Endodermal cell (in vitro differentiated cells): ENCODE results near the gene HLA-A. TPM values are rescaled to one million over a fixed set of nuclear protein-coding genes. Genes with fewer than 3 reads are reported as not detected.

Source experiments
- DNase-seq: peaks from one replicate; pipeline ENCODE4 v3.0.0-alpha.2; 2017
- H3K27ac ChIP-seq: 2 replicates; pipeline ENCODE4 v1.5.1; 2013; ENCODE audit warnings: mild to moderate bottlenecking, low read depth, low read length, moderate library complexity
- H3K27me3 ChIP-seq: 2 replicates; pipeline ENCODE4 v1.6.1; 2013; ENCODE audit warnings: mild to moderate bottlenecking, low read length, moderate library complexity; ENCODE audit not compliant: insufficient read depth, control insufficient read depth, poor library complexity, severe bottlenecking
- H3K36me3 ChIP-seq: 2 replicates; pipeline ENCODE4 v1.7.0; 2013; ENCODE audit warnings: mild to moderate bottlenecking, low read length, moderate library complexity; ENCODE audit not compliant: control insufficient read depth, insufficient read depth
- H3K4me1 ChIP-seq: one replicate; pipeline ENCODE4 v1.7.0; 2013; ENCODE audit warnings: low read length; ENCODE audit not compliant: control insufficient read depth, insufficient read depth
- H3K4me3 ChIP-seq: 2 replicates; pipeline ENCODE4 v1.5.1; 2013; ENCODE audit warnings: mild to moderate bottlenecking, low read length, moderate library complexity
- H3K9ac ChIP-seq: 2 replicates; pipeline ENCODE4 v1.6.1; 2013; ENCODE audit warnings: mild to moderate bottlenecking, low read length, moderate library complexity; ENCODE audit not compliant: poor library complexity, severe bottlenecking; ENCODE audit errors: extremely low read depth
- H3K9me3 ChIP-seq: 2 replicates; pipeline ENCODE4 v1.6.1; 2013; ENCODE audit warnings: mild to moderate bottlenecking, low read length, moderate library complexity; ENCODE audit not compliant: control insufficient read depth
- H3K27ac Mint-ChIP-seq: 2 replicates; pipeline ENCODE4 v1.8.0; 2020; ENCODE audit warnings: mixed read lengths
- H3K27me3 Mint-ChIP-seq: 2 replicates; pipeline ENCODE4 v1.8.0; 2021; ENCODE audit warnings: mild to moderate bottlenecking, mixed read lengths; ENCODE audit not compliant: insufficient read depth
- H3K36me3 Mint-ChIP-seq: 2 replicates; pipeline ENCODE4 v1.8.0; 2020; ENCODE audit warnings: low read depth, mixed read lengths
- H3K4me1 Mint-ChIP-seq: 2 replicates; pipeline ENCODE4 v1.8.0; 2020; ENCODE audit warnings: mixed read lengths
- H3K4me3 Mint-ChIP-seq: 2 replicates; pipeline ENCODE4 v1.8.0; 2020; ENCODE audit warnings: mild to moderate bottlenecking, moderate library complexity, mixed read lengths
- H3K9me3 Mint-ChIP-seq: 2 replicates; pipeline ENCODE4 v1.8.0; 2020; ENCODE audit warnings: mild to moderate bottlenecking, mixed read lengths
- CTCF ChIP-seq: fragments of 200-600 bp; sonication (generic); conservative IDR thresholded peaks from 2 replicates; pipeline ENCODE4 v1.5.0; 2021; ENCODE audit warnings: antibody characterized with exemption, mild to moderate bottlenecking
- WGBS, 2 experiments: methylation state at CpG; one replicate each; pipeline versions ENCODE4 v1.1.5 to v1.1.7; 2013; ENCODE audit warnings: missing lambda C conversion rate in 2 of 2, mixed read lengths in 1 of 2; ENCODE audit not compliant: insufficient coverage in 1 of 2, insufficient read length in 1 of 2; 5-methylcytosine and 5-hydroxymethylcytosine counted together
- total RNA-seq, 2 donors: library from RNA; stranded (reverse); fragmentation: NEBNext Ultra II Directional in 1 of 2; extraction: Animal tissue kit (Norgen Biotek cat#: 25700) in 1 of 2; gene quantifications; 2 replicates in 1 of 2; 3 replicates in 1 of 2; pipeline ENCODE4 v1.2.1, GENCODE V29; 2021

The HLA-A gene
- total RNA-seq, 2 donors from 2014 or later, result 212 to 282 TPM

GRCh38 chr6:29975561-29975907, 33.2 kb downstream of the HLA-A start:
- H3K9me3 Mint-ChIP-seq, result no peaks in the 10 kb centered on the region
- Histone ChIP-seq H3K36me3 (no peaks in the 10 kb centered on the region), H3K4me1 (no peaks in the 10 kb centered on the region), H3K9ac (no peak overlapping the region), H3K27me3 (peaks cover 57% of the 10 kb centered on the region), H3K9me3 (no peaks in the 10 kb centered on the region), H3K27ac (no peak overlapping the region), H3K4me3 (peak overlapping the region; percentile 54)
- 5 to 7% methylated on average over 18 to 25 of the region's 25 CpGs for WGBS, 2 experiments
- peaks cover 84% of the 10 kb centered on the region for H3K27me3 Mint-ChIP-seq
- no peak for DNase-seq
- no peaks in the 10 kb centered on the region for H3K36me3 Mint-ChIP-seq
- H3K4me1 Mint-ChIP-seq, result peaks cover 18% of the 10 kb centered on the region
- peak overlapping the region; percentile 53 for H3K4me3 Mint-ChIP-seq
- no peak overlapping the region for H3K27ac Mint-ChIP-seq
- no peak for TF ChIP-seq CTCF

- Mint-ChIP-seq H3K9me3 (no peaks in the 10 kb centered on the region), H3K4me1 (peaks cover 18% of the 10 kb centered on the region), H3K36me3 (no peaks in the 10 kb centered on the region), H3K27me3 (peaks cover 89% of the 10 kb centered on the region), H3K4me3 (peak overlapping the region; percentile 53), H3K27ac (peak overlapping the region; percentile 33)
- H3K9me3 ChIP-seq, result no peaks in the 10 kb centered on the region
- WGBS, 2 experiments, result 0 to 12% methylated on average over 1 to 7 of the region's 8 CpGs
- H3K36me3 ChIP-seq, result no peaks in the 10 kb centered on the region
- no peaks in the 10 kb centered on the region for H3K4me1 ChIP-seq
- H3K27me3 ChIP-seq, result peaks cover 57% of the 10 kb centered on the region
- DNase-seq, result no peak
- peak overlapping the region; percentile 81 for H3K4me3 ChIP-seq
- H3K9ac ChIP-seq, result no peak overlapping the region
- no peak for TF ChIP-seq CTCF
- H3K27ac ChIP-seq, result no peak overlapping the region
Observed at GRCh38 chr6:29976253-29976587, 33.9 kb downstream of the HLA-A start.

GRCh38 chr6:29976588-29977424, 34.5 kb downstream of the HLA-A start:
- no peaks in the 10 kb centered on the region for H3K36me3 ChIP-seq
- peak overlapping the region; percentile 81 for H3K4me3 ChIP-seq
- H3K9me3 ChIP-seq, result no peaks in the 10 kb centered on the region
- H3K27me3 Mint-ChIP-seq, result peaks cover 90% of the 10 kb centered on the region
- H3K36me3 Mint-ChIP-seq, result no peaks in the 10 kb centered on the region
- 1% methylated on average over 20 to 66 of the region's 66 CpGs for WGBS, 2 experiments
- DNase-seq, result peak; percentile 89
- no peaks in the 10 kb centered on the region for H3K4me1 ChIP-seq
- TF ChIP-seq CTCF, result peak; percentile 27
- peak overlapping the region; percentile 33 for H3K27ac Mint-ChIP-seq
- H3K4me1 Mint-ChIP-seq, result peaks cover 18% of the 10 kb centered on the region
- peak overlapping the region; percentile 53 for H3K4me3 Mint-ChIP-seq
- peak overlapping the region; percentile 50 for H3K9ac ChIP-seq
- no peaks in the 10 kb centered on the region for H3K9me3 Mint-ChIP-seq
- H3K27me3 ChIP-seq, result peaks cover 57% of the 10 kb centered on the region
- no peak overlapping the region for H3K27ac ChIP-seq
